Measurements from ENCODE around the gene TNPO3.

The TNPO3 gene

DNA sequence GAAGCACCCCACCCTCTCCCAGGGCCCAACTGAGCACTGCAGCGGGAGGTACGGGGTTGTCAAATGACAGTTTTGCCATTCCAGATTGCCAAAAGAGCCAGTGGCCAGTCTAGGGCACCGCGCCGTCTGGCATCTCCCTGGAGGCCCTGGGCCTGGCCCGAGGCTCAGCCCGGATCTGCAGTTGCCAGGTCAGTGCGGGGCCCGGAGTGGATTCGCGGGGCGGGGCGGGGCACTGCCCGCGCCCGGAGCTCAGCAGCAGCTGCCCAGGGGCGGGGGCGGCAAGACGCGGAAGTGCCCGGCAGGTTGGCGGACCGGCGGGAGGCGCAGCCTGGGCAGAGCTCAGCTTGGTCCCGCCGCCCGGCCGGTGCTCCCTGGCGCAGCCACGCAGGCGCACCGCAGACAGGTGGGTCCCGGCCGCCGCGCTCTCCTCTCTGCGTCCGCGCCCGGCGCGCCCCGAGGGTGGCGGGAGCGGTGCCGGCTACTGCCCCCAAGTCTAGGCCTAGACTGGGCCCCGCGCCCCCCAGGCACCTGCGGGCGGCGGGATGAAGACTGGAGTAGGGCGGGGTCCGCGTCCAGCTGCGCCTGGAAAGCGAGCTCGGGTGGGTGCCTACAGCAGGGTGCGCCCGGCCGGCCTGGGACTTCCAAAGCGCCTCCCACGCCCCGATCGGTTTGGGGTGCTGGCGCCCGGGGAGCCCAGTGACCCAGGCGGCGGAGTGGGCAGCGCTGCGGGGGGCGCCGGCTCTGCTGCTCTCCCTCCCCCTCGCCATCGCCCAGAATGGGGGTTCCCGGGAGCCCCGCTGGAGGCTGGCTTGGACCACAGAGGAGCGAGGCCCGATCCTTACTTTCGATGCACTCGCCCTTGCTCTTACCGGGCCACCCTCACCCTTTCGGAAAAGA lies 117.0 kb downstream of the TNPO3 start, which contains the start of gene IRF5:
Gene IRF5 (plus strand): TSS at position 281 of the 897 bp plus-strand sequence. CDS start 4,155 bp downstream, outside the sequence.
- peak; percentile 13 for DNase-seq

DNA sequence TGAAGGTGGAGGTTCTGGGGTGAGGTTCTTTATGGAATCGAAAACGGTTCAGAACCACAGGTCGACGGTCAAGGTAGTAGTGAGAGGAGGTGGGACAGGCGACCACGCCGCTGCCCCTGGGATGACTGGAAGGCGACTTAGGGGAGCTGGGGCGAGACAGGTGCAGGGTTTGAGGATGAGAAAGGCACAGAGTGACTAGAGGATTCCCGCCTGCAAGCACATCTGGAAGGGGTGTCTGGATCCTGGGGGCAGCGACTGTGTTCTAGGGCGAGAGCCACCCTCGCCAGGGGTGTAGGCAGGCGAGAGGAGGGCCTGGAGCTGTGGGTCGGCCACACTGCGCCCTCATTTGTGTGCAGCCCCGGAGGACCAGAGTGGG lies 117.7 kb downstream of the TNPO3 start:
- DNase-seq = no peak

- DNase-seq = no peak
These were observed 118.1 kb downstream of the TNPO3 start for GRCh38 chr7:128936798-128937197.

DNA sequence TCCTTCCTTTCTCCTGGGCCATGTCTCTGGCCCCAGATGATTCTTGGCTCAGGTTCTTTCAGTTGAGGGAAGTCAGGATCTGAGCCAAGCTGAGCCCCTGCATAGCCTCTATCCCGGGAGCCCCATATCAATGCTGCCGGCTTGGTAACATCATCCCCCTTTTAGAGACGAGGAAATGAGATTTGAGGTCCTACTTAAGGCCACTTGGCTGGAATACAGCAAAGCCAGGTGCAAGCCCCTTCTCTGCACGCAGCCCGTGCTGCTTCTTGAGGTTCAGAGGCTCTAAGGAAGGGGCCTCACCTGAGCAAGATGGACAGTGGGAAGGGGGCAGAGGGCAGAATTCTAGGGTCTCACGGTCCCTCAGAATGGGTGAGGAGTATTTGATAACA lies 119.6 kb downstream of the TNPO3 start:
- DNase-seq = no peak

GRCh38 chr7:128934361-128935341 lies 120.3 kb downstream of the TNPO3 start:
- DNase-seq = peak; percentile 7

- DNase-seq = peak; percentile 47
These were observed 121.6 kb downstream of the TNPO3 start for GRCh38 chr7:128933180-128933891.

DNA sequence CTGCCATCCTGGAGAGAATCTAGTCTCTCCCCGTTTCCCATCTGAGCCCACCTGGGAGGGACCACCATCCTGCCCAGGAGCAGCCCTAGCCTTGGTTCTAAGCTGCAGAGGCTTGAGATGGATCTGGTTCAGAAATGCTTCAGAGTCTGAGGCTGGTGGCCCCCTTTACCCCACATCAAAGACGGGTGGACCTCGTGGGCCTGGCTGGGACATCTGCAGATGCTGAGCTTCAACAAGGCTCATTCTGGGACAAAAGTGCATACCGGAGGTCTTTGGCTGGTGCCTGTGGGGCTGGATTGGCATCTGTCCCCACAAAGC lies 122.1 kb downstream of the TNPO3 start:
- DNase-seq = no peak

DNA sequence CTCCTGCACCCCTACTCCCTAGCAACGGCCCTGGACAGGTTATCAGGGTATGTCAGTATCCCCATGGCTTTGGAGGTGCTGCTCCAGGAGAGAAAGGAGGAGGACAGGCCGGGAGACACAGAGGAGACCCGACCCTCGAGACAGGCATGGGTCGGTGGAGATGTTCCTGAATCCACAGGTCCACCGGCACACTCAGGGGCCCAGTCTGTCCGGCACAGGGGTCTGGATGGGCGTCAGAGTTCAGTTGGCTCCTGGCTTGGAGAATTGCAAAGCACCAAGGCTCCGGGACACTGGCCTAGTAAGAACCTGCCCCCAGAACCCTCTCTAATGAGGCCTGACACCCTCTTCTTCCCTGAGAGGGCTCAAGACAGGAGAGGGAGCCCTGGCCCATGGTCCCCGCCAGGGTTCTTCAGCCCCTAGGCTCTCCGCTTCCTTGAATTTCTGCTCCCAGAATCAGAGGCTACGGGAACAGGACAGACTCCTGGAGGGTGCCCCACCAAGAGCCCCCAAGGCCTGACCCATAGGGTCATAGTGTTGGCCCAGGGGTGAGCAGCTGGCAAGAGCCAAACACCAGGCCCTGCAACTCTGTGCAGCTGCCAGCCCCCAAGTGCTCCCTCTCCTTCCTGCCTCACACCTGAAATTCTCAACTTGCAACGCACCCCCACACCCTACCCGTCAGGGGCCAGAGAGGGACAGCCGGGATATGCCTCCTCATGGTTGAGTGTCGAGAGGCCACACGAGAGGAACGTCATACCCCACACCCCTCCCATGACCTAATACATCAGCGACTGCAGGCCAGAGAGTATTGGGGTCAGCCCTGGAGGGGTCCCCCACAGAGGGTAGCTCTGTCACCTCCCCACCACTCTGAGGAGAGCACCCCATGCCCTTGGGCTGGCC lies 122.7 kb downstream of the TNPO3 start:
- DNase-seq = no peak

- no peak for DNase-seq
These were observed 123.6 kb downstream of the TNPO3 start for GRCh38 chr7:128931190-128931798.

DNA sequence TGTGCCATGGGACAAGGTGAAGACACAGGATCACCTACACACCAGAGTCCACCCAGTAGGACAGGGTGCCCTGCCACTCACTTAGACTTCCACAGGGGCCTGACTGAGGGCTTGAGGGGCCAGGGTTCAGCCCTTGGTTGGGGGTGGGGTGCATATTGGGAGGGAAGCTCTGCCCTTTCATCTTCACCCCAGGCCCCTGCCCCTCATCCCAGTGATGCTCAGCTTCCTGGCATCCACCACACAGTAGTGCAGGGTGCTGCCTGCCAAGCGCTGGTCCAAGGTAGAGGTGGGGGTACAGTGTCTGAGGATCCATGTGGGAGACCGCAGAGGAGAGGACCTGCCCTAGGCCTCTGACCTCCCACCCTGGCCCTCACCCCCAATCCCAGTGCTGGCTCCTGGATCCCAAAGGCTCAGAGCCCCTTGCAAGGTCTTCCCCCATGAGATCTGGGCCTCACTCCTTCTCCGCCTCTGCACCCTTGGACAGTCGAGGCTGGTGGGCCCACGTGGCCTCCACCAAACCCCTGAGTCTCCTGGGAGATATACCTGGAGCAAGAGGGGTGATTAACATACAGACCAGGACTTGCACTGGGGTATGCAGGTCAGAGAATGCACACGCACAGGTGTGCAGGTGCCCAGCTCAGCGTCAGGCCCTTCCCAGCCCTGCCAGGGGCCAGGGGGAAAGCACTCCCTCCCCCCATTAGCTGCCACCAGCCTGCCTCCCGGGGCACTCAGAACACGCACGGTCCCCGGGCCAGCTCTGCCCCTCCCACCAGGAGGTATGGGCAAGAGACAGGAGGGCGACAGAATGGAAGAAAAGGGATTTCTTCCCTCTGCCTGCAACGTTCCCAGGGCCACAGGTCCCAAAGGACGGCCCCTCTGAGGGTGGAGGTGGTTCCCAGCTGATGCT lies 125.8 kb downstream of the TNPO3 start:
- no peak for DNase-seq

DNA sequence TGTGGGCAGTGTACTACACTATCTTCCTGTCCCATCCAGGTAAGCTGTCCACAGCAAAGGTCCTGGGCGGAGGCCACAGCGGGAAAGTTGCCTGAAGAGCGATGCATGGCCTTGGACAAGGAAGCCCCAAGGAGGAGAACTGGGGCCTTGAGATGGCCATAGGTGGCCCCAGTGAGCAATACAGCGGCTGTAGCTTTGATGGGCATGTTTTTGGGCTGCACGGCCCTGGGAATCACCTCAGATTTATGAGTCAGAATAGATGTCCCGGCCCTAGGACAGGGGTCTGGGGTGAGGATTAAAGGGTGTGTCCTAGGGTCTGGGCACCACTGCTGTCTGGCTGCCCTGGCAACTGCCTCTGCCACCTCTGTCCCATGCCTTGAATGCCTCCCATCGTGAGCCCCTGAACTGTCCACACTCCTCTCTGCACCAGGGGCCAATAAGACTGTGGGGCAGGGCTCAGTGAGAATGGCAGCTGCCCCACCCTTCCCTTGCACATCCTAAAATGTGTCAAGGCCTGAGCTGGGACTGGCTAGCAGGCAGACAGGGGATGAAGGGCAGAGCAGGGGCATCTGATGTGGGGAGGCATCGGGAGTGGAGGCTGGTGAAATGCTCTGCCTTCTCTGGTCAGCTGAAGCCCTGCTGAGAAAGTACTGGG lies 126.6 kb downstream of the TNPO3 start:
- no peak for DNase-seq

DNA sequence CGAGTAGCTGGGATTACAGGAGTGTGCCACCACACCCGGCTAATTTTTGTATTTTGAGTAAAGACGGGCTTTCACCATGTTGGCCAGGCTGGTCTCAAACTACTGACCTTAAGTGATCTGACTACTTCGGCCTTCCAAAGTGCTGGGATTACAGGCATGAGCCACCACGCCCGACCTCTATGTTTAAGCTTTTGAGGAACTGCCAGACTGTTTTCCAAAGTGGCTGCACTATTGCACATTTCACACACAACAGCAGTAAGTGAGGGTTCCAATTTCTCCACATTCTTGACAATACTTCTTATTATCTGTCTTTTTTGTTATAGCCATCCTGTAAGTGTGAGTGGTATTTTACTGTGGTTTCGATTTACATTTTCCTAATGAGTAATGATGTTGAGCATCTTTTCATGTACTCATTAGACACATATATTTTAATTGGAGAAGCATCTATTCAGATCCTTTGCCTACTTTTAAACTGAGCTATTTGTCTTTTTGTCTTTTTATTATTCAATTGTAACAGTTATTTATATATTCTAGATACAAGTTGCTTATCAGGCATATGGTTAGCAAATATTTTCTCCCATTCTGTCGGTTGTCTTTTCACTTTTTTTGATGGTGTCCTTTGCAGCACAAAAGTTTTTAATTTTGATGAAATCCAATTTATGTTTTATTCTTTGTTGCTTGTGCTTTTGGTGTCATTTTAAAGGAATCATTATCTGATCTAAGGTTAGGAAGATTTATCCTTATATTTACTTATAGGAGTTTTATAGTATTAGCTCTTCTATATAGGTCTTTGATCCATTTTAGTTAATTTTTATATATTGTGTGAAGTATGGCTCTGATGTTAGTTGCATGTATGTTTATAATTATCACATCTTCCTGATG lies 130.0 kb downstream of the TNPO3 start:
- no peak for DNase-seq

GRCh38 chr7:128923411-128923800 lies 131.5 kb downstream of the TNPO3 start:
- DNase-seq = no peak

- no peak for DNase-seq
These were observed 132.2 kb downstream of the TNPO3 start for GRCh38 chr7:128922496-128923410.

DNA sequence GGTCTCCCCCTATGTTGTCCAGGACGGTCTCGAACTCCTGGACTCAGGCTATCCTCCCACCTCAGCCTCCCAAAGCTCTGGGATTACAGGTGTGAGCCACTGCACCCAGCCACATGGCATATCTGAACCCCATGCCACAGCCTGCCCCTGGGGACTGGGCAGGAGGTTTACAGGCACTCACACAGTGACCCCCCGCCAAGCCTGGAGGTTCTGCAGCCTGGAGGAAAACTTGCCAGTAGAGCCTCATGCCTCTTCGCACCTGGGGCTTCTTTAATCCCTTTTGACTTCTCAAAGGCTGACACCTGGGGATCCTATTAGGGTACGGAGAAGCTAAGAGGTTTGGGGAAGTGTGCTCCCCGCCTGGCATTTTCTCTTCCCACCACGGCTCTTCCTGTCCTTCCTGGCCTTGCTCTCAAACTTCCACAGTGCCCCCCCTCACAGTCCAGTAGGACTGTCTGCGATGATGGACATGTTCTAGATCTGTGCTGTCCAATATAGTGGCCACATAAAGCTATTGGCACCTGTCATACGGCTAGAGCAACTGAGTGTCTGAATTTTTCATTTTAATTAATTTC lies 133.0 kb downstream of the TNPO3 start:
- no peak for DNase-seq

DNA sequence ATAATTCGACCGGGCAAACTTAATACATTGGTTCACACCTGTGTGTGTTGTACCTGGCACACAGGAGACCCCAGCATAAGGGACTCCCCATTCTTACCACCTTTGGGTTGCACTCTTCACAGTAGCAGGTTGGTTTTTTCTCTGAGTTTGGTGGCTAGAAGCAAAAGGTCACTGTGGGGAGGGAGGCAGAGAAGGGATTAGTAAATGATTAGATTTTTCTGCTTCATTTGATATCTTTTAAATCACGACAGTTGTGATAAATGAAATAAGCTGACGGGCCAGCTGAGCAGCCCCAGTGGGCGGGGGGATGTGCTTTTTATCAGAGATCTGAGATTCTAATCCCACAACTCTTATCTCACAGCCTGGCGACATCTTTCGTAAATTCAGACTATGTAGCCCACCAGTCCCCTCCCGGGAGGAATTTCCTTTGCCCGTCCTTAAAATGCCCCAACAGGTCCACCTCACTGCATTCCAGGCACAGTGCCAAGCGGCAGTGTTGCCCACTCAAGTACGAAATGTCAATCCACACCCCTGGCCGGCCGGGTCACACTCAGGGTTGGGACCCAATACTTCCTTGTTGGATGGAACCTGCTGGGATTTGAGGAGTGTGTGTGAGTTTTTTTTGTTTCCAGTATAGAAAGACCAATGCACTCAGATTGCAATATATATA lies 133.9 kb downstream of the TNPO3 start:
- DNase-seq = no peak
